MM.1S (cell line): ENCODE measurements around the gene SPRR2A.

Experiments
- DNase-seq: peaks from one replicate; pipeline ENCODE4 v3.0.0-alpha.2; 2015
- H2AFZ ChIP-seq: fragments of 300-600 bp; sonication (generic); 2 replicates; pipeline ENCODE4 v1.6.0; 2016; ENCODE audit warnings: antibody characterized with exemption, low read length
- H3F3A ChIP-seq: fragments of 300-600 bp; sonication (generic); 2 replicates; pipeline ENCODE4 v1.6.1; 2016; ENCODE audit warnings: mild to moderate bottlenecking, antibody characterized with exemption, low read length, moderate library complexity, mixed read lengths; ENCODE audit not compliant: insufficient read depth
- H3K27ac ChIP-seq: fragments of 300-600 bp; sonication (generic); 2 replicates; pipeline ENCODE4 v1.5.1; 2016; ENCODE audit warnings: mild to moderate bottlenecking, low read length
- H3K27me3 ChIP-seq: fragments of 300-600 bp; sonication (generic); replicated peaks from 2 replicates; pipeline ENCODE4 v1.6.0; 2016; ENCODE audit warnings: low read length; ENCODE audit not compliant: insufficient read depth
- H3K36me3 ChIP-seq: fragments of 300-600 bp; sonication (generic); replicated peaks from 2 replicates; pipeline ENCODE4 v1.6.1; 2016; ENCODE audit warnings: mild to moderate bottlenecking, low read length, mixed read lengths; ENCODE audit not compliant: insufficient read depth
- H3K4me1 ChIP-seq: fragments of 300-600 bp; sonication (generic); 2 replicates; pipeline ENCODE4 v1.6.1; 2016; ENCODE audit warnings: low read length, mixed read lengths
- H3K4me2 ChIP-seq: fragments of 300-600 bp; sonication (generic); 2 replicates; pipeline ENCODE4 v1.6.0; 2016; ENCODE audit warnings: low read depth, low read length
- H3K4me3 ChIP-seq: fragments of 300-600 bp; sonication (generic); 2 replicates; pipeline ENCODE4 v1.5.1; 2016; ENCODE audit warnings: low read length, mixed read lengths
- H3K79me2 ChIP-seq: fragments of 300-600 bp; sonication (generic); 2 replicates; pipeline ENCODE4 v1.6.1; 2016; ENCODE audit warnings: mixed run types, low read length, mixed read lengths
- H3K9ac ChIP-seq: fragments of 300-600 bp; sonication (generic); 2 replicates; pipeline ENCODE4 v1.6.1; 2016; ENCODE audit warnings: low read length, mixed read lengths
- H3K9me2 ChIP-seq: fragments of 300-600 bp; sonication (generic); replicated peaks from 2 replicates; pipeline ENCODE4 v1.6.1; 2016; ENCODE audit warnings: mild to moderate bottlenecking, low read length, mixed read lengths; ENCODE audit not compliant: insufficient read depth
- H3K9me3 ChIP-seq: fragments of 300-600 bp; sonication (generic); replicated peaks from 2 replicates; pipeline ENCODE4 v1.6.1; 2016; ENCODE audit warnings: mild to moderate bottlenecking, low read length, mixed read lengths; ENCODE audit not compliant: insufficient read depth
- H4K20me1 ChIP-seq: fragments of 300-600 bp; sonication (generic); 2 replicates; pipeline ENCODE4 v1.6.1; 2016; ENCODE audit warnings: mild to moderate bottlenecking, low read length, moderate library complexity, mixed read lengths; ENCODE audit not compliant: insufficient read depth
- EZH2 ChIP-seq: fragments of 300-600 bp; sonication (generic); optimal IDR thresholded peaks from 2 replicates; pipeline ENCODE3; 2017; ENCODE audit warnings: low read depth, mild to moderate bottlenecking, antibody characterized with exemption, low read length, mixed read lengths
- EZH2phosphoT487 ChIP-seq: fragments of 300-600 bp; sonication (generic); IDR thresholded peaks from 2 replicates; pipeline ENCODE4 v1.6.1; 2018; ENCODE audit warnings: antibody characterized with exemption, low read length
- TF ChIP-seq, protein P1 (sequence below): fragments of 300-600 bp; sonication (generic); IDR thresholded peaks from 2 replicates; pipeline ENCODE4 v1.5.1; 2016; ENCODE audit warnings: antibody characterized with exemption, low read length, mixed read lengths

The SPRR2A gene

DNA sequence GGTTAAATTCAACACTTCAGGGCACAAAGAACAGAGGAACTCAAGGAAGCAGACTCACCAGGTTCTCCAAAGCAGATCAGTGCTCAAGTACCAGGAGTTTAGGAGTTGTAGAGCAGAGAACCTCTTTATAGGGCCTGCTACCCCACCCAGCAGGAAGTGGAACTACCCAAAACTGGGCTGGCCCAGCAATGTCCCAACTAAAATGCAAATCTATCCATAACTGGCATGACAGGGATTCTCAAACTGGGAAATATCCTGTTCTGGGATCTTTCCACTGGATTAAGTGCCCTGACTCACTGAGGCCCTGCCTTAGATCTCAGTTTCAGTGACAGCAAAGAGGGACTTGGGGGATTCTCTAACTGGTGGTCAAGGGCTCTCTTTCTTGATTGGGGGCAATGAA is 37.1 kb upstream of the SPRR2A start, which contains the start of gene SPRR2E:
SPRR2E (minus strand) TSS at position 101 of the 400 bp plus-strand sequence. CDS start 775 bp downstream, outside the sequence.
- H3K4me1 ChIP-seq = no peaks in the 10 kb centered on the region
- H4K20me1 ChIP-seq = no peaks in the 10 kb centered on the region
- H3K4me3 ChIP-seq = no peak within 1 kb of the TSS
- no peaks in the 10 kb centered on the region for H3F3A ChIP-seq
- H3K27me3 ChIP-seq = no peaks in the 10 kb centered on the region
- H3K4me2 ChIP-seq = no peak within 1 kb of the TSS
- no peak within 1 kb of the TSS for H3K27ac ChIP-seq
- DNase-seq = no peak
- no peaks in the 10 kb centered on the region for H3K79me2 ChIP-seq
- no peaks in the 10 kb centered on the region for H3K9me2 ChIP-seq
- TF ChIP-seq EZH2 = no peak
- TF ChIP-seq, protein P1, sequence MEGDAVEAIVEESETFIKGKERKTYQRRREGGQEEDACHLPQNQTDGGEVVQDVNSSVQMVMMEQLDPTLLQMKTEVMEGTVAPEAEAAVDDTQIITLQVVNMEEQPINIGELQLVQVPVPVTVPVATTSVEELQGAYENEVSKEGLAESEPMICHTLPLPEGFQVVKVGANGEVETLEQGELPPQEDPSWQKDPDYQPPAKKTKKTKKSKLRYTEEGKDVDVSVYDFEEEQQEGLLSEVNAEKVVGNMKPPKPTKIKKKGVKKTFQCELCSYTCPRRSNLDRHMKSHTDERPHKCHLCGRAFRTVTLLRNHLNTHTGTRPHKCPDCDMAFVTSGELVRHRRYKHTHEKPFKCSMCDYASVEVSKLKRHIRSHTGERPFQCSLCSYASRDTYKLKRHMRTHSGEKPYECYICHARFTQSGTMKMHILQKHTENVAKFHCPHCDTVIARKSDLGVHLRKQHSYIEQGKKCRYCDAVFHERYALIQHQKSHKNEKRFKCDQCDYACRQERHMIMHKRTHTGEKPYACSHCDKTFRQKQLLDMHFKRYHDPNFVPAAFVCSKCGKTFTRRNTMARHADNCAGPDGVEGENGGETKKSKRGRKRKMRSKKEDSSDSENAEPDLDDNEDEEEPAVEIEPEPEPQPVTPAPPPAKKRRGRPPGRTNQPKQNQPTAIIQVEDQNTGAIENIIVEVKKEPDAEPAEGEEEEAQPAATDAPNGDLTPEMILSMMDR = no peak
- no peak for TF ChIP-seq EZH2phosphoT487
- H3K9ac ChIP-seq = no peak within 1 kb of the TSS
- no peaks in the 10 kb centered on the region for H3K36me3 ChIP-seq
- H2AFZ ChIP-seq = no peak within 1 kb of the TSS
- H3K9me3 ChIP-seq = no peaks in the 10 kb centered on the region

DNA sequence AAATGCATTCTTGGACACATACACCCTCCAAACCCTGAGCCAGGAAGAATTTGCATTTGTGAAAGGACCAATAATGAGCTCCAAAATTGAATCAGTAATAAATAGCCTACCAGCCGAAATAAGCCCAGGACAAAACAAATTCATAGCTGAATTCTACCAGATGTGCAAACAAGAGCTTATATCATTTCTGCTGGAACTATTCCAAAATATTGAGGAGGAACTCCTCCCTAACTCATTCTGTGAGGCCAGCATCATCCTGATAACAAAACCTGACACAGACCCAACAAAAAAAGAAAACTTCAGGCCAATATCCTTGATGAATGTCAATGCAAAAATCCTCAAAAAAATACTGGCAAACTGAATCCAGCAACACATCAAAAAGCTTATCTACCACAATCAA is 30.3 kb upstream of the SPRR2A start:
- Histone ChIP-seq H3F3A (no peaks in the 10 kb centered on the region), H3K4me1 (no peaks in the 10 kb centered on the region), H3K4me3 (no peak overlapping the region), H3K9me3 (no peaks in the 10 kb centered on the region), H3K9me2 (no peaks in the 10 kb centered on the region), H2AFZ (no peak overlapping the region), H3K36me3 (no peaks in the 10 kb centered on the region), H4K20me1 (no peaks in the 10 kb centered on the region), H3K79me2 (no peaks in the 10 kb centered on the region), H3K27me3 (no peaks in the 10 kb centered on the region), H3K9ac (no peak overlapping the region), H3K27ac (no peak overlapping the region), H3K4me2 (no peak overlapping the region)
- DNase-seq = no peak
- no peak for TF ChIP-seq EZH2phosphoT487
- TF ChIP-seq, protein P1 = no peak
- no peak for TF ChIP-seq EZH2

DNA sequence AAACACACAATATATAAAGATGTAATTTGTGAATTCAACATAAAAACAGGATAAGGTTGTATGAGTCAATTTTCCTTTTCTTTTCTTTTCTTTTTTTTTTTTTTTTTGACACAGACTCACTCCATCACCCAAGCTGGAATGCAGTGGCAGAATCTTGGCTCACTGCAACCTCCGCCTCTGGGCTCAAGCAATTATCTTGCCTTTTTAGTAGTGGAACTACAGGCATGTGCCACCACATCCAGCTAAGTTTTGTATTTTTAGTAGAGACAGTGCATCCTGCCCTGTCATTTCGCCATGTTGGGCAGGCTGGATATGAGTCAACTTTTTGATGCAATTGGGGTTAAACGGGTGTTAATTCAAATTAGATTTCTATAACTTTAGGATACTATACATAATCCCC is 24.4 kb upstream of the SPRR2A start:
- Histone ChIP-seq H3K79me2 (no peaks in the 10 kb centered on the region), H3K36me3 (no peaks in the 10 kb centered on the region), H3F3A (no peaks in the 10 kb centered on the region), H3K9me3 (no peaks in the 10 kb centered on the region), H3K4me2 (no peak overlapping the region), H3K4me3 (no peak overlapping the region), H3K4me1 (no peaks in the 10 kb centered on the region), H3K9ac (no peak overlapping the region), H3K9me2 (no peaks in the 10 kb centered on the region), H3K27me3 (no peaks in the 10 kb centered on the region), H3K27ac (no peak overlapping the region), H4K20me1 (no peaks in the 10 kb centered on the region), H2AFZ (no peak overlapping the region)
- TF ChIP-seq EZH2 (no peak), EZH2phosphoT487 (no peak)
- TF ChIP-seq, protein P1 = no peak
- DNase-seq = no peak
